SK-N-SH treated with all-trans-retinoic acid at 6 μM for 48 hours (cell line): Measurements from ENCODE around the gene TRAF3IP3.

Experiments
- ATAC-seq: fragments of 200-7000 bp; cut with Tn5 transposase; 3 replicates; pipeline ENCODE4 v1.9.1; 2020; ENCODE audit warnings: mild to moderate bottlenecking, moderate library complexity
- ARNTL ChIP-seq: fragments of 450-650 bp; formaldehyde crosslinking; IDR thresholded peaks from 2 replicates; pipeline ENCODE4 v1.5.0; 2020; ENCODE audit warnings: low read depth, mild to moderate bottlenecking, moderate library complexity, borderline replicate concordance
- BACH2 ChIP-seq: fragments of 250-450 bp; sonication (Bioruptor Pico); IDR thresholded peaks from 2 replicates; pipeline ENCODE4 v1.9.0; 2021; ENCODE audit warnings: mild to moderate bottlenecking, borderline replicate concordance
- CSDC2 ChIP-seq: fragments of 250-450 bp; sonication (Bioruptor Pico); IDR thresholded peaks from 2 replicates; pipeline ENCODE4 v1.5.0; 2020; ENCODE audit warnings: mild to moderate bottlenecking, moderate library complexity
- GLIS3 ChIP-seq: fragments of 250-450 bp; sonication (Bioruptor Pico); IDR thresholded peaks from 2 replicates; pipeline ENCODE4 v1.5.0; 2020; ENCODE audit warnings: mild to moderate bottlenecking, moderate library complexity
- ISL1 ChIP-seq: fragments of 250-450 bp; sonication (Bioruptor Pico); IDR thresholded peaks from 2 replicates; pipeline ENCODE4 v2.1.2; 2022; ENCODE audit warnings: mild to moderate bottlenecking, moderate library complexity
- OSR1 ChIP-seq: fragments of 250-450 bp; sonication (Bioruptor Pico); IDR thresholded peaks from 2 replicates; pipeline ENCODE4 v1.8.0; 2022; ENCODE audit warnings: moderate library complexity, mild to moderate bottlenecking, inconsistent platforms
- PPARA ChIP-seq: fragments of 250-450 bp; sonication (Bioruptor Pico); IDR thresholded peaks from 2 replicates; pipeline ENCODE4 v1.5.0; 2020; ENCODE audit warnings: mild to moderate bottlenecking, borderline replicate concordance
- SNAI2 ChIP-seq: fragments of 250-450 bp; sonication (Bioruptor Pico); IDR thresholded peaks from 2 replicates; pipeline ENCODE4 v1.5.0; 2020; ENCODE audit warnings: mild to moderate bottlenecking, moderate library complexity
- TCF4 ChIP-seq: fragments of 250-450 bp; sonication (Bioruptor Pico); IDR thresholded peaks from 2 replicates; pipeline ENCODE4 v1.8.0; 2021; ENCODE audit warnings: mild to moderate bottlenecking, moderate library complexity, borderline replicate concordance
- TOX ChIP-seq: fragments of 250-450 bp; sonication (Bioruptor Pico); IDR thresholded peaks from 2 replicates; pipeline ENCODE4 v1.8.0; 2021; ENCODE audit warnings: mild to moderate bottlenecking, moderate library complexity, borderline replicate concordance
- ZC3H10 ChIP-seq: fragments of 250-450 bp; sonication (Bioruptor Pico); IDR thresholded peaks from 2 replicates; pipeline ENCODE4 v1.5.1; 2021; ENCODE audit warnings: mild to moderate bottlenecking, moderate library complexity
- ZFP3 ChIP-seq: fragments of 250-450 bp; sonication (Bioruptor Pico); IDR thresholded peaks from 2 replicates; pipeline ENCODE4 v1.5.0; 2020; ENCODE audit warnings: mild to moderate bottlenecking, moderate library complexity
- ZFP30 ChIP-seq: fragments of 450-650 bp; formaldehyde crosslinking; IDR thresholded peaks from 2 replicates; pipeline ENCODE4 v1.5.0; 2022; ENCODE audit warnings: mild to moderate bottlenecking, moderate library complexity
- ZNF565 ChIP-seq: fragments of 450-650 bp; formaldehyde crosslinking; conservative IDR thresholded peaks from 2 replicates; pipeline ENCODE4 v1.5.0; 2020; ENCODE audit warnings: low read depth, mild to moderate bottlenecking, moderate library complexity
- ZNF8 ChIP-seq: fragments of 450-650 bp; formaldehyde crosslinking; IDR thresholded peaks from 2 replicates; pipeline ENCODE4 v1.5.0; 2020; ENCODE audit warnings: mild to moderate bottlenecking, moderate library complexity
- TF ChIP-seq, protein P1 (sequence below): fragments of 250-450 bp; sonication (Bioruptor Pico); IDR thresholded peaks from 2 replicates; pipeline ENCODE4 v1.8.0; 2020; ENCODE audit warnings: mild to moderate bottlenecking, moderate library complexity, borderline replicate concordance
- TF ChIP-seq, protein P2 (sequence below): fragments of 250-450 bp; sonication (Bioruptor Pico); IDR thresholded peaks from 2 replicates; pipeline ENCODE4 v1.8.0; 2021; ENCODE audit warnings: low read depth, mild to moderate bottlenecking, moderate library complexity, borderline replicate concordance
- TF ChIP-seq, protein P3 (sequence below): fragments of 250-450 bp; sonication (Bioruptor Pico); IDR thresholded peaks from 2 replicates; pipeline ENCODE4 v1.5.1; 2020; ENCODE audit warnings: low read depth, mild to moderate bottlenecking, moderate library complexity
- TF ChIP-seq, protein P4 (sequence below): fragments of 250-450 bp; sonication (Bioruptor Pico); IDR thresholded peaks from 2 replicates; pipeline ENCODE4 v1.5.0; 2020; ENCODE audit warnings: mild to moderate bottlenecking, moderate library complexity

TRAF3IP3 gene

DNA sequence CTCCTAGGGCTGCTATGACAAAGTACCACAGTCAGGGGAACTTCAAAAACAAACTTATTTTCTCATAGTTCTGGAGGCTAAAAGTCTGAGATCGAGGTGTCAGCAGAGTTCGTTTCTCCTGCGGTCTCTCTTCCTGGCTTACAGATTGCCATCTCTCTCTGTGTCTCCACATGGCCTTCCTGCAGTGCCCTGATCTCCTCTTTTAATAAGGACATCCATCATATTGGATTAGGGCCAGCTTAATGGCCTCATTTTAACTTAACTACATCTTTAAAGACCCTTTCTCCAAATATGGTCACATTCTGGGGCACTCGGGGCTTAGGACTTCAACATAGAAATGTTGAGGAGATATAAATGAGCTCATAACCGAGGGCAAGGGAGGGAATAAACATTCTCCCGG is 16.3 kb downstream of the TRAF3IP3 start:
- TF ChIP-seq GLIS3 (CRISPR knock-in tag) (no peak), TCF4 (CRISPR knock-in tag) (no peak; the same call in 1 of the 2 replicates), SNAI2 (CRISPR knock-in tag) (no peak), ISL1 (no peak), ZFP3 (CRISPR knock-in tag) (no peak)
- TF ChIP-seq, protein P1, sequence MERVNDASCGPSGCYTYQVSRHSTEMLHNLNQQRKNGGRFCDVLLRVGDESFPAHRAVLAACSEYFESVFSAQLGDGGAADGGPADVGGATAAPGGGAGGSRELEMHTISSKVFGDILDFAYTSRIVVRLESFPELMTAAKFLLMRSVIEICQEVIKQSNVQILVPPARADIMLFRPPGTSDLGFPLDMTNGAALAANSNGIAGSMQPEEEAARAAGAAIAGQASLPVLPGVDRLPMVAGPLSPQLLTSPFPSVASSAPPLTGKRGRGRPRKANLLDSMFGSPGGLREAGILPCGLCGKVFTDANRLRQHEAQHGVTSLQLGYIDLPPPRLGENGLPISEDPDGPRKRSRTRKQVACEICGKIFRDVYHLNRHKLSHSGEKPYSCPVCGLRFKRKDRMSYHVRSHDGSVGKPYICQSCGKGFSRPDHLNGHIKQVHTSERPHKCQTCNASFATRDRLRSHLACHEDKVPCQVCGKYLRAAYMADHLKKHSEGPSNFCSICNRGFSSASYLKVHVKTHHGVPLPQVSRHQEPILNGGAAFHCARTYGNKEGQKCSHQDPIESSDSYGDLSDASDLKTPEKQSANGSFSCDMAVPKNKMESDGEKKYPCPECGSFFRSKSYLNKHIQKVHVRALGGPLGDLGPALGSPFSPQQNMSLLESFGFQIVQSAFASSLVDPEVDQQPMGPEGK, result no peak
- TF ChIP-seq, protein P2, sequence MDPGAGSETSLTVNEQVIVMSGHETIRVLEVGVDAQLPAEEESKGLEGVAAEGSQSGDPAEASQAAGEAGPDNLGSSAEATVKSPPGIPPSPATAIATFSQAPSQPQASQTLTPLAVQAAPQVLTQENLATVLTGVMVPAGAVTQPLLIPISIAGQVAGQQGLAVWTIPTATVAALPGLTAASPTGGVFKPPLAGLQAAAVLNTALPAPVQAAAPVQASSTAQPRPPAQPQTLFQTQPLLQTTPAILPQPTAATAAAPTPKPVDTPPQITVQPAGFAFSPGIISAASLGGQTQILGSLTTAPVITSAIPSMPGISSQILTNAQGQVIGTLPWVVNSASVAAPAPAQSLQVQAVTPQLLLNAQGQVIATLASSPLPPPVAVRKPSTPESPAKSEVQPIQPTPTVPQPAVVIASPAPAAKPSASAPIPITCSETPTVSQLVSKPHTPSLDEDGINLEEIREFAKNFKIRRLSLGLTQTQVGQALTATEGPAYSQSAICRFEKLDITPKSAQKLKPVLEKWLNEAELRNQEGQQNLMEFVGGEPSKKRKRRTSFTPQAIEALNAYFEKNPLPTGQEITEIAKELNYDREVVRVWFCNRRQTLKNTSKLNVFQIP (CRISPR knock-in tag), result no peak
- ATAC-seq, result no peak

DNA sequence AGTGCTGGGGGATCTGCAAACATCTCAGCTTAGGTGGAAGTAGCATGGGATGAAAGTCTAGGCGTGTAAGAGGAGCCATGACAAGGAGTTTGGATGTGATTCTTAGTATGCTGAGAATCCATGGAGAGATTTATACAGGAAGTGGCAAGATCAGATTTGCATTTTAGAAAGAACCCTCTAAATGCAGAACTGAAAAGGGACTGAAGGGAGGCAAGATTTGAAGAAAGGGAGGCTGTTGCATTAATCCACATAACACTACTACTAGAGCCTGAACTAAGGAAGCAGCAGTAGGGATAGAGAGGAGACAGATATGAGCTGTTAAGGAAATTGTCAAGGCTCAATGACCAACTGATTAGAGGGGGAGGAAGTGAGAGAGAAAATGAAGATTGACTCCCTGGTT is 18.7 kb downstream of the TRAF3IP3 start:
- TF ChIP-seq TCF4 (CRISPR knock-in tag) (no peak), GLIS3 (CRISPR knock-in tag) (no peak), PPARA (CRISPR knock-in tag) (no peak)
- ATAC-seq, result no peak

DNA sequence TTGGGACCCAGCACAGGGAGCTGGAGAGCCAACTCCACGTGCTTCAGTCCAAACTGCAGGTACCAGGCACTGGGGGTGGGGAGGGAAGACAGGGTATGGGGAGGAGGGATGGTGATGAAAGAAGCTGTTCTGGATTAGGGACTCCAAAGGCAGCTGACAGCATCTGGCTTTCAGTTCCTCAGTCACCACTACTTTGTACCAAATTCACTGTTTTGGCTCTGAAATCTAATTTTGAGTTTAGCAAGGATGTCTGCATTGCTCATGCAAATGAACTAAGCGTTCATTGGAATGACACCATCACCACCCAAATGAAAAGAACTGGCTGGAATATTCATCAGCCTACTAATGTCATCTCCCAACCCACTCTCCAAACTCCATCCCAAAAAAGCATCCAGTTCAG is 19.8 kb downstream of the TRAF3IP3 start:
- ATAC-seq, result no peak
- TF ChIP-seq SNAI2 (CRISPR knock-in tag) (no peak), ZNF565 (no peak), TCF4 (CRISPR knock-in tag) (no peak), PPARA (CRISPR knock-in tag) (no peak), ZFP3 (CRISPR knock-in tag) (no peak), ISL1 (no peak), ZFP30 (CRISPR knock-in tag) (no peak), ZC3H10 (CRISPR knock-in tag) (no peak), ZNF8 (CRISPR knock-in tag) (no peak), CSDC2 (CRISPR knock-in tag) (no peak), TOX (CRISPR knock-in tag) (no peak), BACH2 (CRISPR knock-in tag) (no peak)
- TF ChIP-seq, protein P2 (CRISPR knock-in tag), result no peak
- TF ChIP-seq, protein P1, result no peak
- TF ChIP-seq, protein P3, sequence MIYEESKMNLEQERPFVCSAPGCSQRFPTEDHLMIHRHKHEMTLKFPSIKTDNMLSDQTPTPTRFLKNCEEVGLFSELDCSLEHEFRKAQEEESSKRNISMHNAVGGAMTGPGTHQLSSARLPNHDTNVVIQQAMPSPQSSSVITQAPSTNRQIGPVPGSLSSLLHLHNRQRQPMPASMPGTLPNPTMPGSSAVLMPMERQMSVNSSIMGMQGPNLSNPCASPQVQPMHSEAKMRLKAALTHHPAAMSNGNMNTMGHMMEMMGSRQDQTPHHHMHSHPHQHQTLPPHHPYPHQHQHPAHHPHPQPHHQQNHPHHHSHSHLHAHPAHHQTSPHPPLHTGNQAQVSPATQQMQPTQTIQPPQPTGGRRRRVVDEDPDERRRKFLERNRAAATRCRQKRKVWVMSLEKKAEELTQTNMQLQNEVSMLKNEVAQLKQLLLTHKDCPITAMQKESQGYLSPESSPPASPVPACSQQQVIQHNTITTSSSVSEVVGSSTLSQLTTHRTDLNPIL (CRISPR knock-in tag), result no peak

DNA sequence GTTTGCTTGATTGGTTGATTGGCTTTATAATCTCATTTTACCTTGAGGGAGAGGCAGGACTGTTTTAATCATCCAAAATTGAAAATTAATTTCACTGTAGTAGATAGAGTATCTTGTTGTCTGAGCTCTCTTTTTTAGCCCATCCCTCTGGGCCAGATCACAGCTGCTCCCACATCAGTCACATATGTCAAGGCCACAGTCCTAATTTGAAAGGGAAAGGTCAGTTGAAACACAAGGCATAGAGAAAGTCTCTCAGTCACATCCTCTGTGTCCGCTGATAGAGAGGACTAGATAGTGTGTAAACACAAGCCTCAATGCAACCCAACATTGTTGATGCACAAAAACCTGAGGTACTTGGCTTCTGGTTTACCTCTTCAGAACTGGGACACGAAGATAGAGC is 21.7 kb downstream of the TRAF3IP3 start:
- no peak for ATAC-seq
- TF ChIP-seq OSR1 (CRISPR knock-in tag) (no peak), ZNF565 (no peak), GLIS3 (CRISPR knock-in tag) (no peak), CSDC2 (CRISPR knock-in tag) (no peak), TCF4 (CRISPR knock-in tag) (no peak), ARNTL (CRISPR knock-in tag) (no peak), BACH2 (CRISPR knock-in tag) (no peak), ZFP3 (CRISPR knock-in tag) (no peak), ZFP30 (CRISPR knock-in tag) (no peak), ZC3H10 (CRISPR knock-in tag) (no peak)
- TF ChIP-seq, protein P1, result no peak
- TF ChIP-seq, protein P3 (CRISPR knock-in tag), result no peak
- TF ChIP-seq, protein P4, sequence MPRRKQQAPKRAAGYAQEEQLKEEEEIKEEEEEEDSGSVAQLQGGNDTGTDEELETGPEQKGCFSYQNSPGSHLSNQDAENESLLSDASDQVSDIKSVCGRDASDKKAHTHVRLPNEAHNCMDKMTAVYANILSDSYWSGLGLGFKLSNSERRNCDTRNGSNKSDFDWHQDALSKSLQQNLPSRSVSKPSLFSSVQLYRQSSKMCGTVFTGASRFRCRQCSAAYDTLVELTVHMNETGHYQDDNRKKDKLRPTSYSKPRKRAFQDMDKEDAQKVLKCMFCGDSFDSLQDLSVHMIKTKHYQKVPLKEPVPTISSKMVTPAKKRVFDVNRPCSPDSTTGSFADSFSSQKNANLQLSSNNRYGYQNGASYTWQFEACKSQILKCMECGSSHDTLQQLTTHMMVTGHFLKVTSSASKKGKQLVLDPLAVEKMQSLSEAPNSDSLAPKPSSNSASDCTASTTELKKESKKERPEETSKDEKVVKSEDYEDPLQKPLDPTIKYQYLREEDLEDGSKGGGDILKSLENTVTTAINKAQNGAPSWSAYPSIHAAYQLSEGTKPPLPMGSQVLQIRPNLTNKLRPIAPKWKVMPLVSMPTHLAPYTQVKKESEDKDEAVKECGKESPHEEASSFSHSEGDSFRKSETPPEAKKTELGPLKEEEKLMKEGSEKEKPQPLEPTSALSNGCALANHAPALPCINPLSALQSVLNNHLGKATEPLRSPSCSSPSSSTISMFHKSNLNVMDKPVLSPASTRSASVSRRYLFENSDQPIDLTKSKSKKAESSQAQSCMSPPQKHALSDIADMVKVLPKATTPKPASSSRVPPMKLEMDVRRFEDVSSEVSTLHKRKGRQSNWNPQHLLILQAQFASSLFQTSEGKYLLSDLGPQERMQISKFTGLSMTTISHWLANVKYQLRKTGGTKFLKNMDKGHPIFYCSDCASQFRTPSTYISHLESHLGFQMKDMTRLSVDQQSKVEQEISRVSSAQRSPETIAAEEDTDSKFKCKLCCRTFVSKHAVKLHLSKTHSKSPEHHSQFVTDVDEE (CRISPR knock-in tag), result no peak
- TF ChIP-seq, all 23 proteins: peak for 0
